ENCODE results near the gene JDP2.

The JDP2 gene

DNA sequence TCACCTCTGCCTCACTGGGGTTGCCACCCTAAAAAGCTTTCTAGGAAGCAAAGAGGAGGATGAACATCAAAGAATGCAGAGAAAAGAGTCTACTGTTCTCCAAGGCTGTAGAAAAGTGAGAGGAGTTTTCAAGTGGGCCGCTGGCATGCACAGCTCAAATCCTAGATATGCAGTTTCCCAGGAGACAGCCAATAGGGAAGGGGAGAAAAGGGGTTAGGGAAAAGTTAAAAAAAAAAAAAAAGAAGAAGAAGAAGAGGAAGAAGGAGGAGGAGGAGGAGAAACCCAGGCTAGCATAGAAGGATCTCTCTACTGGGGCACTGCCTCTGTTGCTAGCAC, 95.1 kb downstream of the JDP2 start:
- no peak overlapping the region for H3K14ac ChIP-seq (ENCODE audit: low read length)
- H3K4ac ChIP-seq (ENCODE audit: low read depth, low read length), result no peak overlapping the region
- peak overlapping the region; percentile 89 for H4K91ac ChIP-seq (ENCODE audit: low read depth, low read length)
- no peak overlapping the region for H3K9ac ChIP-seq (ENCODE audit: low read length)
- peaks cover 5% of the 10 kb centered on the region for H3K79me2 ChIP-seq (ENCODE audit: control insufficient read depth, insufficient read depth, low read length, poor library complexity)
- no peak overlapping the region for H4K12ac ChIP-seq (ENCODE audit: low read depth, low read length)
- H3K9me3 ChIP-seq (ENCODE audit: insufficient read depth, low read depth, low read length), result no peaks in the 10 kb centered on the region
- H3K27ac ChIP-seq (ENCODE audit: low read depth, low read length), result peak overlapping the region; percentile 58
- H3K27me3 ChIP-seq (ENCODE audit: insufficient read depth, low read length), result no peaks in the 10 kb centered on the region
- no peak overlapping the region for H3K18ac ChIP-seq (ENCODE audit: low read length)
- WGBS (ENCODE audit: extremely low coverage, insufficient coverage, insufficient read length), result no CpG with 5 or more reads among the region's 1 CpG
- H2AFZ ChIP-seq (ENCODE audit: insufficient read depth, low read length, poor library complexity), result no peak overlapping the region
- DNase-seq, result no peak
- H3K4me2 ChIP-seq (ENCODE audit: low read length), result no peak overlapping the region
- H3K79me1 ChIP-seq (ENCODE audit: low read length), result peaks cover 14% of the 10 kb centered on the region
- no peak overlapping the region for H2BK5ac ChIP-seq (ENCODE audit: low read depth, low read length, poor library complexity)
- no peak overlapping the region for H4K8ac ChIP-seq (ENCODE audit: low read depth, low read length)
- H3K4me3 ChIP-seq (ENCODE audit: low read depth, low read length), result no peak overlapping the region
- H3K36me3 ChIP-seq (ENCODE audit: control insufficient read depth in 1 of 2, insufficient read depth in 2 of 2, low read length in 2 of 2), result no peaks in the 10 kb centered on the region
- H2BK120ac ChIP-seq (ENCODE audit: insufficient read depth, low read length, poor library complexity), result no peak overlapping the region
- peaks cover 17 to 18% of the 10 kb centered on the region in 2 experiments for H3K4me1 ChIP-seq (ENCODE audit: control insufficient read depth in 1 of 2, insufficient read depth in 2 of 2, low read length in 2 of 2)
- H2BK12ac ChIP-seq (ENCODE audit: low read length), result no peak overlapping the region
- H3K23ac ChIP-seq (ENCODE audit: low read length), result no peak overlapping the region
- no peak overlapping the region for H2AK5ac ChIP-seq (ENCODE audit: low read length)

All from trophoblast cell (in vitro differentiated cells and primary cell).